Measurements from ENCODE around the gene ZNF316. TPM values are rescaled to one million over a fixed set of nuclear protein-coding genes. Genes with fewer than 3 reads are reported as not detected.

ZNF316 gene
- total RNA-seq, 4 donors from 2014 or later = 32.1 to 77.7 (median 36.2) TPM

- Histone ChIP-seq H3K27ac (no peak overlapping the region), H3K27me3 (no peaks in the 10 kb centered on the region), H3K4me3 (no peak overlapping the region), H3K9me3 (peaks cover 17 to 100% (median 72%) of the 10 kb centered on the region in 4 donors), H3K4me1 (no peaks in the 10 kb centered on the region), H3K36me3 (peaks cover 42 to 100% (median 85%) of the 10 kb centered on the region in 3 donors)
- TF ChIP-seq EP300 (IDR thresholded peaks at IDR 0.05) (no peak), CTCF (IDR thresholded peaks at IDR 0.05) (no peak), POLR2A (IDR thresholded peaks at IDR 0.05) (no peak)
- WGBS, 2 donors = 95 to 99% methylated on average over 4 of the region's 4 CpGs
- DNase-seq (ENCODE audit: low spot score in 2 of 2) = no peak
These were observed 54.0 kb downstream of the ZNF316 start for GRCh38 chr7:6691103-6691502.

GRCh38 chr7:6691609-6692106 lies 54.5 kb downstream of the ZNF316 start:
- no peak for DNase-seq (ENCODE audit: low spot score in 2 of 2)
- H3K36me3 ChIP-seq = peaks cover 42 to 100% (median 89%) of the 10 kb centered on the region in 3 donors
- no peaks in the 10 kb centered on the region for H3K4me1 ChIP-seq
- H3K27ac ChIP-seq = no peak overlapping the region
- H3K27me3 ChIP-seq = no peaks in the 10 kb centered on the region
- peaks cover 17 to 100% (median 71%) of the 10 kb centered on the region in 4 donors for H3K9me3 ChIP-seq
- no peak for TF ChIP-seq POLR2A (IDR thresholded peaks at IDR 0.05)
- no peak for TF ChIP-seq EP300 (IDR thresholded peaks at IDR 0.05)
- TF ChIP-seq CTCF (IDR thresholded peaks at IDR 0.05) = no peak
- 96% methylated on average over 5 of the region's 5 CpGs for WGBS, 2 donors
- no peak overlapping the region for H3K4me3 ChIP-seq

GRCh38 chr7:6700793-6701192 lies 63.7 kb downstream of the ZNF316 start:
- Histone ChIP-seq H3K27me3 (no peaks in the 10 kb centered on the region), H3K36me3 (peaks cover 6 to 87% (median 57%) of the 10 kb centered on the region in 3 donors), H3K4me3 (no peak overlapping the region), H3K4me1 (peaks cover 0 to 27% (median 13%) of the 10 kb centered on the region in 4 donors), H3K9me3 (peaks cover 0 to 64% (median 18%) of the 10 kb centered on the region in 4 donors), H3K27ac (no peak overlapping the region)
- 85 to 99% methylated on average over 5 of the region's 5 CpGs for WGBS, 2 donors
- DNase-seq (ENCODE audit: low spot score in 2 of 2) = no peak
- TF ChIP-seq EP300 (IDR thresholded peaks at IDR 0.05) (no peak), CTCF (IDR thresholded peaks at IDR 0.05) (no peak), POLR2A (IDR thresholded peaks at IDR 0.05) (no peak)

- peaks cover 0 to 53% (median 14%) of the 10 kb centered on the region in 4 donors for H3K9me3 ChIP-seq
- no peaks in the 10 kb centered on the region for H3K27me3 ChIP-seq
- H3K27ac ChIP-seq = no peak overlapping the region
- WGBS, 2 donors = 96 to 100% methylated on average over 1 of the region's 1 CpG
- no peak for DNase-seq (ENCODE audit: low spot score in 2 of 2)
- peaks cover 6 to 77% (median 47%) of the 10 kb centered on the region in 3 donors for H3K36me3 ChIP-seq
- no peak for TF ChIP-seq EP300 (IDR thresholded peaks at IDR 0.05)
- TF ChIP-seq CTCF (IDR thresholded peaks at IDR 0.05) = no peak
- TF ChIP-seq POLR2A (IDR thresholded peaks at IDR 0.05) = no peak
- H3K4me3 ChIP-seq = no peak overlapping the region
- peaks cover 0 to 27% (median 15%) of the 10 kb centered on the region in 4 donors for H3K4me1 ChIP-seq
These were observed 64.7 kb downstream of the ZNF316 start for GRCh38 chr7:6701860-6702259.

Other genes starting within 250 kb of the ZNF316 start
- gene DAGLB, start 189.4 kb upstream of the ZNF316 start, total RNA-seq = 10 to 100 TPM; 12.6 to 25.8 (median 18.0) TPM
- 10 to 100 TPM; 61.0 to 80.6 (median 72.2) TPM for gene KDELR2, start 153.2 kb upstream of the ZNF316 start, total RNA-seq
- gene GRID2IP, start 85.9 kb upstream of the ZNF316 start, total RNA-seq = not detected
- gene ZDHHC4, start 59.9 kb upstream of the ZNF316 start, total RNA-seq = 10 to 100 TPM; 38.1 to 48.3 (median 43.2) TPM
- gene INTS15, start 47.3 kb upstream of the ZNF316 start, total RNA-seq = 10 to 100 TPM; 28.0 to 63.0 (median 34.0) TPM
- 10 to 100 TPM in 3 of 4 donors, 1 to 10 TPM in 1; 8.2 to 18.2 (median 12.7) TPM for gene ZNF853, start 21.7 kb upstream of the ZNF316 start, total RNA-seq
- 10 to 100 TPM; 27.9 to 35.2 (median 32.0) TPM for gene ZNF12, start 69.6 kb downstream of the ZNF316 start, total RNA-seq
- gene RSPH10B2, start 116.8 kb downstream of the ZNF316 start, total RNA-seq = 1 to 10 TPM in 1 of 4 donors, under 1 TPM in 2, not detected in 1; 0.20 to 3.3 (median 0.21) TPM
- gene CCZ1B, start 189.0 kb downstream of the ZNF316 start, total RNA-seq = 100 to 1,000 TPM in 1 of 4 donors, 10 to 100 TPM in 3; 45.7 to 136 (median 69.7) TPM

Measured in tibial nerve (tissue), 4 donors.